ENCODE measurements around the gene RFTN1.

Gene RFTN1

GRCh38 chr3:16369276-16369675 lies 144.2 kb downstream of the RFTN1 start (continued):
- no peak for TF ChIP-seq POU6F1 (CRISPR knock-in tag; IDR thresholded peaks at IDR 0.05; ENCODE audit: borderline replicate concordance, low read depth)
- TF ChIP-seq ISL1 (CRISPR knock-in tag; IDR thresholded peaks at IDR 0.05) = no peak
- TF ChIP-seq PATZ1 (CRISPR knock-in tag; IDR thresholded peaks at IDR 0.05; ENCODE audit: borderline replicate concordance) = no peak
- no peak for TF ChIP-seq TCF4 (CRISPR knock-in tag; IDR thresholded peaks at IDR 0.05; ENCODE audit: borderline replicate concordance)
- TF ChIP-seq SNAI2 (CRISPR knock-in tag; IDR thresholded peaks at IDR 0.05) = no peak
- no peak for TF ChIP-seq CREB5 (CRISPR knock-in tag; IDR thresholded peaks at IDR 0.05; ENCODE audit: low read depth)
- no peak for TF ChIP-seq ZC3H10 (CRISPR knock-in tag; IDR thresholded peaks at IDR 0.05)

- no peak for ATAC-seq
- TF ChIP-seq CSDC2 (CRISPR knock-in tag; IDR thresholded peaks at IDR 0.05) (no peak), GLIS3 (CRISPR knock-in tag; IDR thresholded peaks at IDR 0.05) (no peak), ESRRG (CRISPR knock-in tag; IDR thresholded peaks at IDR 0.05) (no peak), ZNF70 (CRISPR knock-in tag; IDR thresholded peaks at IDR 0.05) (no peak), PPARA (CRISPR knock-in tag; IDR thresholded peaks at IDR 0.05; ENCODE audit: borderline replicate concordance) (no peak), TCF4 (CRISPR knock-in tag; IDR thresholded peaks at IDR 0.05; ENCODE audit: borderline replicate concordance) (no peak), ZFP3 (CRISPR knock-in tag; IDR thresholded peaks at IDR 0.05) (no peak), ISL1 (CRISPR knock-in tag; IDR thresholded peaks at IDR 0.05) (no peak), ARNTL (CRISPR knock-in tag; IDR thresholded peaks at IDR 0.05; ENCODE audit: borderline replicate concordance, low read depth) (no peak), OSR1 (CRISPR knock-in tag; IDR thresholded peaks at IDR 0.05) (no peak), RARB (CRISPR knock-in tag; IDR thresholded peaks at IDR 0.05) (no peak), ZC3H10 (CRISPR knock-in tag; IDR thresholded peaks at IDR 0.05) (no peak), POU6F1 (CRISPR knock-in tag; IDR thresholded peaks at IDR 0.05; ENCODE audit: borderline replicate concordance, low read depth) (no peak)
Measured at GRCh38 chr3:16366581-16366980, 146.9 kb downstream of the RFTN1 start.

- no peak for ATAC-seq
- TF ChIP-seq PPARA (CRISPR knock-in tag; IDR thresholded peaks at IDR 0.05; ENCODE audit: borderline replicate concordance) (no peak), RARB (CRISPR knock-in tag; IDR thresholded peaks at IDR 0.05) (no peak), ESRRG (CRISPR knock-in tag; IDR thresholded peaks at IDR 0.05) (no peak), CSDC2 (CRISPR knock-in tag; IDR thresholded peaks at IDR 0.05) (no peak), PATZ1 (CRISPR knock-in tag; IDR thresholded peaks at IDR 0.05; ENCODE audit: borderline replicate concordance) (no peak), CSRNP3 (CRISPR knock-in tag; IDR thresholded peaks at IDR 0.05) (no peak), POU6F1 (CRISPR knock-in tag; IDR thresholded peaks at IDR 0.05; ENCODE audit: borderline replicate concordance, low read depth) (no peak), GLIS3 (CRISPR knock-in tag; IDR thresholded peaks at IDR 0.05) (no peak), ZNF8 (CRISPR knock-in tag; IDR thresholded peaks at IDR 0.05) (no peak), ZFP3 (CRISPR knock-in tag; IDR thresholded peaks at IDR 0.05) (no peak), ZNF70 (CRISPR knock-in tag; IDR thresholded peaks at IDR 0.05) (no peak), ISL1 (CRISPR knock-in tag; IDR thresholded peaks at IDR 0.05) (no peak), OSR1 (CRISPR knock-in tag; IDR thresholded peaks at IDR 0.05) (no peak), ZNF565 (CRISPR knock-in tag; conservative IDR thresholded peaks at IDR 0.05; ENCODE audit: low read depth) (no peak)
Measured at GRCh38 chr3:16365491-16366128, 147.9 kb downstream of the RFTN1 start.
